Left lobe of liver (tissue), 2 donors: ENCODE measurements around the gene LACTBL1. TPM values are rescaled to one million over a fixed set of nuclear protein-coding genes. Genes with fewer than 3 reads are reported as not detected.
"Not testable (repeated sequence)": the region's sequence is repeated elsewhere in the genome, so short reads cannot be mapped to it uniquely, and the experiment has no call there.

Experiments
- ATAC-seq: fragments of 200-7000 bp; cut with Tn5 transposase; one replicate; pipeline ENCODE4 v1.9.1; 2020; ENCODE audit warnings: mild to moderate bottlenecking, moderate library complexity
- DNase-seq: peaks from one replicate; pipeline ENCODE4 v3.0.0-alpha.2; 2020; ENCODE audit warnings: low spot score
- total RNA-seq: library from RNA; stranded (reverse); gene quantifications from one replicate; pipeline ENCODE4 v1.2.1, GENCODE V29; 2021
- donor health status: DM: no; HTN: no; CAD: no; lungs with moderate emphysema.
- donor health status: DM: no; HTN: yes; CAD: no.

The LACTBL1 gene
- not detected for total RNA-seq

DNA sequence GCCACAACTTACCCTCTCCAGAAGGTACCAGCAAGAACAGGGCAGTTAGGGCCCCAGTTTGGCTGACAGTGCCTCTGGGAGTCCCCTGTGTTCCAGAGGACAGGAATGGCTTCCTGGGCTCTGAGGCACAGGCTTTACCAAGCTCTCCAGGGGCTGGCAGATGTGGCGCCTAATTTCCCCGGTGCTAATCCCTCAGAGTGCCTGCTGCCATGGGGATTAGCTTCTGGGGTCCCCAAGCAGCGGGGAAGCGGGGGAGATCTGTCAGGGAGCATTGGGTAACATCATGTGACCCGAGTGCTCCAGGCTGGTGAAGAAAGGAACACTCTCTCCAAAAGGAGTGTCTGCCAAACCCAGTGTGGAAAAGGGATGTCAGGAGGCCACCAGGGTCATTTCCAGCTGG lies at the start of gene LACTBL1:
Gene LACTBL1 (minus strand): TSS at position 107 of the 400 bp plus-strand sequence. CDS start 550 bp downstream, outside the sequence.
- ATAC-seq (no peak), DNase-seq (no peak)

- ATAC-seq = no peak
- DNase-seq = no peak
These were observed 49.2 kb upstream of the LACTBL1 start for GRCh38 chr1:23021834-23022233.

DNA sequence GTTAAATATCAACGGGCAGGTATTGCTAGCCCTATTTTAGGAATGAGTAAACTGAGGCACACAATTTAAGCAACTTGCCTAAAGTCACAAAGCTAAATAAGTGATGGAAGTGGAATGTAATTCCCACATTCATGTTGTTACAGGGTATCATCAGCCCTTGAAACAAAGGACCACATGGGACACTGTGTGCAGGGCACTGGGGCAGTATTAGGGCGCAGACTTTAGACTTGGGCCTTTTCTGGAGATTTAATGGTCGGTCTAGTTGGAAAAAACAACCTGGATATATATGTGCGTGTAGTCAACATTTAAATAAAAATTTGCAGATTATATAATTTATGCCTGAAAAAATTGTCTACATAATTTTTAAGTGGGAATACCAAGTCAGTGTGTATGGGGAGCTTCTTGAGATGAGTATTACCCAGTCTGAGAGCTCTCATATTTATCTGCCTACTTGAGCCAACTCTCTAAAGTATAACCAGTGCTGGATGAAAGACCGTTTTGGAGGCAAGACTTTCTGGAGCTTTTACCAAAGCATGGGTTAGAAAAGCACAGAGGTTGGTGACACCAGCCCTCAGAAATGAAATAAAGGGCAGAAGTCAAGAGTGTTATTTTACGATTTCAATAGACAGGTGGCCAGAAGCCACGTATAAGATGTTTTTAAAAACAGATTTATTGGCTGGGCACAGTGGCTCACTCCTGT lies 48.2 kb upstream of the LACTBL1 start:
- DNase-seq = no peak

DNA sequence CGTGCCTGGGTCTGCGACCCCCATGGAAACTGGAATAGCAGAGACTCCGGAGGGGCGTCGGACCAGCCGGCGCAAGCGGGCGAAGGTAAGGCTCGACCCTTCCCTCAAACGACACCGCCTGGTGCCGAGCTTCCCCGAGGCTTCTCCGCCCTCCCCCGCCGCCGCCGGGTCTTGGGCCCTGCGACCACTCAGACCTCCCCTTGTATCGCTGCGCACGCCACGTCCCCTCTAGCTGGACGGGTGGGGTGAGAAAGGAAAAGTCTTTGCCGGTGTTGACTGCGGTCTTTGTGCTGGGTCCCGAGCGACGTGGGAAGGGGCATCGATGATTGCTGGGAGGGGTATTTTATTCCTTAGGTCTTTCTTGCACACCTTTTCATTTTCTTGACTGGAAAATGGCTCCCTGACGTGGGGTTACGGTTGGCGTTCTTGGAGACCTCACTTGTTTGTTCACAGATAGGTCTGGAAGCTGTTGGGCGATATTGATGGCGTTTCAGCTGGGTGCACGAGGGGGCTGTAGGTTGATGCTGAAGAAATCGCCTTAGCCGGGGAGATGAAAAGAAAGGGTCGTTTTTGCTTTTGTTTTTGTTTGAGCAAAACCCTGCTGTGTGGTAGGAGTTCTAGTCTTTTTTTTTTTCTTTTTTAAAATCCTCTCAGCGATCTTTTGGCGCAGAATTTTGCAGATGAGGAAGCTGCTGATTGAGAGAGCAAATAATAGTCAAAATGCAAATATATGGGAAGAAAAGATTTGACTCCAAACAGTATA lies 47.4 kb upstream of the LACTBL1 start:
- DNase-seq = peak; percentile 49
- peak; percentile 7 for ATAC-seq

More for the DNA sequence above, 48.2 kb upstream of the LACTBL1 start:
- no peak for ATAC-seq

- DNase-seq = peak; percentile 98
- peak; percentile 98 for ATAC-seq
These were observed 46.6 kb upstream of the LACTBL1 start, which contains the start of gene KDM1A for GRCh38 chr1:23019094-23019862. KDM1A (plus strand) TSS chr1:23019468; CDS start chr1:23019597, 129 bp downstream.

GRCh38 chr1:23018661-23019093 lies 46.0 kb upstream of the LACTBL1 start:
- no peak for DNase-seq
- peak; percentile 4 for ATAC-seq

- DNase-seq = no peak
- no peak for ATAC-seq
These were observed 41.0 kb upstream of the LACTBL1 start for GRCh38 chr1:23013657-23014056.

- ATAC-seq, DNase-seq: not testable (repeated sequence)
These were observed 37.4 kb upstream of the LACTBL1 start for GRCh38 chr1:23010025-23010424.

- ATAC-seq = no peak
- DNase-seq = no peak
These were observed 36.2 kb upstream of the LACTBL1 start for GRCh38 chr1:23008901-23009300.

DNA sequence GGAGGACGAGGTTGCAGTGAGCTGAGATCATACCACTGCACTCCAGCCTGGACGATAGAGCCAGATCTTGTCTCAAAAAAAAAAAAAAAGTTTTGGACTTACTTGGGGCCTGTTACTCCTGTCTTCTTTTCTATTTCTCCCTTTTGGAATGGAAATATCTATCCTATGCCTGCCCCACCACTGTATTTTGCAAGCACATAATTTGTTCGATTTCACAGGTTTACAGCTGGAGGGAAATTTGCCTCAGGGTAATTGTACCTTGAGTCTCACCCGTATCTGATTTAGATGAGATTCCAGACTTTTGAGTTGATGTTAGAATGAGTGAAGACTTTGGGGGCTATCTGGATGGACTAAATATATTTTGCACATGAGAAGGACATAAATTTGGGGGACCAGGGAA lies 34.4 kb upstream of the LACTBL1 start:
- ATAC-seq (no peak), DNase-seq (no peak)

- DNase-seq, ATAC-seq: not testable (repeated sequence)
These were observed 32.1 kb upstream of the LACTBL1 start for GRCh38 chr1:23004769-23005168.

GRCh38 chr1:23004112-23004511 lies 31.4 kb upstream of the LACTBL1 start:
- ATAC-seq = no peak
- no peak for DNase-seq

- DNase-seq, ATAC-seq: not testable (repeated sequence)
These were observed 29.6 kb upstream of the LACTBL1 start for GRCh38 chr1:23002218-23002617.

- DNase-seq, ATAC-seq: not testable (repeated sequence)
These were observed 27.5 kb upstream of the LACTBL1 start for GRCh38 chr1:23000133-23000532.

- not testable (repeated sequence) for ATAC-seq, DNase-seq
These were observed 24.9 kb upstream of the LACTBL1 start for GRCh38 chr1:22997528-22997927.

GRCh38 chr1:22995774-22996173 lies 23.1 kb upstream of the LACTBL1 start:
- no peak for DNase-seq
- ATAC-seq = no peak

GRCh38 chr1:22993220-22993795 lies 20.6 kb upstream of the LACTBL1 start:
- DNase-seq, ATAC-seq: not testable (repeated sequence)

DNA sequence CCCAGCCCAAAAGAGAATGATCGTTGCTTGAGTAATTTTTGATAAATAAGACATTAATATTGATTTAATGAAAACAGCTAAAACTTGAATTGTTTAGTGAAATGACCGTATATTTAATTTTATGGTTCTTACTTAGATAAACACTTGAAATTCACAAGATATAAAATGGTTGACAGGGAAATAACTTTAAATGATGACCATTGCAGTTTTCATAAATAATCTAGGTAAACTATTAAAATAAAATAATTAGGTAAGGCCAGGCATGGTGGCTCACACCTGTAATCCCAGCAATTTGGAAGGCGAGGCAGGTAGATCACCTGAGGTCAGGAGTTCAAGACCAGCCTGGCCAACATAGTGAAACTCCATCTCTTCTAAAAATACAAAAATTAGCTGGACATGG lies 19.7 kb upstream of the LACTBL1 start:
- ATAC-seq, DNase-seq: not testable (repeated sequence)

- DNase-seq (no peak), ATAC-seq (no peak)
These were observed 11.3 kb upstream of the LACTBL1 start for GRCh38 chr1:22983944-22984343.

- DNase-seq, ATAC-seq: not testable (repeated sequence)
These were observed 7.8 kb upstream of the LACTBL1 start for GRCh38 chr1:22980471-22980790.

- no peak for DNase-seq
- no peak for ATAC-seq
These were observed 5.6 kb upstream of the LACTBL1 start for GRCh38 chr1:22978299-22978698.
